ENCODE results near the gene CHAD. TPM values are rescaled to one million over a fixed set of nuclear protein-coding genes. Genes with fewer than 3 reads are reported as not detected.
A peak's percentile ranks its signal among the peaks of the same experiment; 100 is the strongest.

CHAD gene
- polyA plus RNA-seq, 1 donor (not counting 4 experiments of a cell fraction or from before 2014, with no cell fraction given) = not detected

GRCh38 chr17:50511058-50511457, 42.4 kb upstream of the CHAD start:
- no peak overlapping the region for H3K9ac ChIP-seq (ENCODE audit: control insufficient read depth, extremely low read depth, insufficient read depth, low read length)
- H4K20me1 ChIP-seq (ENCODE audit: control insufficient read depth, extremely low read depth, insufficient read depth, low read length) = no peaks in the 10 kb centered on the region
- DNase-seq (ENCODE audit: low read depth, low spot score) = no peak
- dilution Hi-C loops (cut with MboI; ENCODE audit: extremely low pct_ligation_motif_present, low sequenced_read_pairs) = no loop called here
- no peaks in the 10 kb centered on the region for H3K36me3 ChIP-seq (ENCODE audit: control insufficient read depth in 2 of 2, extremely low read depth in 1 of 2, insufficient read depth in 2 of 2, low read length in 2 of 2)
- peaks cover 47% of the 10 kb centered on the region for H3K4me1 ChIP-seq (ENCODE audit: control insufficient read depth, extremely low read depth, insufficient read depth, low read length)
- no peak overlapping the region for H3K27ac ChIP-seq (ENCODE audit: control insufficient read depth, insufficient read depth, low read length)
- H3K9me3 ChIP-seq (ENCODE audit: control insufficient read depth, low read depth, low read length) = no peaks in the 10 kb centered on the region
- H3K79me2 ChIP-seq (ENCODE audit: control insufficient read depth, insufficient read depth, low read length) = no peaks in the 10 kb centered on the region
- peak overlapping the region; percentile 51 for H3K4me2 ChIP-seq (ENCODE audit: control insufficient read depth, extremely low read depth, insufficient read depth, low read depth, low read length)
- TF ChIP-seq CTCF (optimal IDR thresholded peaks at IDR 0.05 in 1 of 3, IDR thresholded peaks at IDR 0.05 in 1 of 3, conservative IDR thresholded peaks at IDR 0.05 in 1 of 3; ENCODE audit: extremely low read depth in 1 of 3, insufficient read depth in 2 of 3, low read length in 3 of 3) (no peak), EZH2 (IDR thresholded peaks at IDR 0.05; ENCODE audit: low read length) (no peak)
- H2AFZ ChIP-seq (ENCODE audit: control insufficient read depth, low read length) = no peak overlapping the region
- no peaks in the 10 kb centered on the region for H3K27me3 ChIP-seq (ENCODE audit: control insufficient read depth, extremely low read depth, insufficient read depth, low read length)
- H3K9me1 ChIP-seq (ENCODE audit: control insufficient read depth, extremely low read depth, insufficient read depth, low read length) = no peaks in the 10 kb centered on the region
- no peak for FAIRE-seq
- H3K4me3 ChIP-seq (ENCODE audit: control insufficient read depth in 2 of 3, extremely low read depth in 1 of 3, insufficient read depth in 2 of 3, low read depth in 1 of 3, low read length in 3 of 3) = no peak overlapping the region

GRCh38 chr17:50508573-50509460, 40.1 kb upstream of the CHAD start:
- Histone ChIP-seq H3K9ac (ENCODE audit: control insufficient read depth, extremely low read depth, insufficient read depth, low read length) (peak overlapping the region; percentile 40), H3K4me2 (ENCODE audit: control insufficient read depth, extremely low read depth, insufficient read depth, low read depth, low read length) (peak overlapping the region; percentile 55)
- dilution Hi-C loops (cut with MboI; ENCODE audit: extremely low pct_ligation_motif_present, low sequenced_read_pairs) = no loop called here

More at GRCh38 chr17:50508573-50509460, 40.1 kb upstream of the CHAD start:
- no peaks in the 10 kb centered on the region for H3K9me1 ChIP-seq (ENCODE audit: control insufficient read depth, extremely low read depth, insufficient read depth, low read length)
- peaks cover 52% of the 10 kb centered on the region for H3K4me1 ChIP-seq (ENCODE audit: control insufficient read depth, extremely low read depth, insufficient read depth, low read length)
- H3K36me3 ChIP-seq (ENCODE audit: control insufficient read depth in 2 of 2, extremely low read depth in 1 of 2, insufficient read depth in 2 of 2, low read length in 2 of 2) = no peaks in the 10 kb centered on the region
- FAIRE-seq = no peak
- DNase-seq (ENCODE audit: low read depth, low spot score) = no peak
- H3K79me2 ChIP-seq (ENCODE audit: control insufficient read depth, insufficient read depth, low read length) = no peaks in the 10 kb centered on the region
- peak overlapping the region; percentile 73 for H2AFZ ChIP-seq (ENCODE audit: control insufficient read depth, low read length)
- no peaks in the 10 kb centered on the region for H4K20me1 ChIP-seq (ENCODE audit: control insufficient read depth, extremely low read depth, insufficient read depth, low read length)
- H3K4me3 ChIP-seq (ENCODE audit: control insufficient read depth in 2 of 3, extremely low read depth in 1 of 3, insufficient read depth in 2 of 3, low read depth in 1 of 3, low read length in 3 of 3) = peak overlapping the region in 2 of 3 experiments; percentile 27 to 45
- no peak overlapping the region for H3K27ac ChIP-seq (ENCODE audit: control insufficient read depth, insufficient read depth, low read length)
- TF ChIP-seq CTCF (optimal IDR thresholded peaks at IDR 0.05 in 1 of 3, IDR thresholded peaks at IDR 0.05 in 1 of 3, conservative IDR thresholded peaks at IDR 0.05 in 1 of 3; ENCODE audit: extremely low read depth in 1 of 3, insufficient read depth in 2 of 3, low read length in 3 of 3) (no peak), EZH2 (IDR thresholded peaks at IDR 0.05; ENCODE audit: low read length) (no peak)
- H3K27me3 ChIP-seq (ENCODE audit: control insufficient read depth, extremely low read depth, insufficient read depth, low read length) = no peaks in the 10 kb centered on the region
- no peaks in the 10 kb centered on the region for H3K9me3 ChIP-seq (ENCODE audit: control insufficient read depth, low read depth, low read length)

Data from keratinocyte (primary cell).